ENCODE results near the gene NIPAL3.

The NIPAL3 gene

DNA sequence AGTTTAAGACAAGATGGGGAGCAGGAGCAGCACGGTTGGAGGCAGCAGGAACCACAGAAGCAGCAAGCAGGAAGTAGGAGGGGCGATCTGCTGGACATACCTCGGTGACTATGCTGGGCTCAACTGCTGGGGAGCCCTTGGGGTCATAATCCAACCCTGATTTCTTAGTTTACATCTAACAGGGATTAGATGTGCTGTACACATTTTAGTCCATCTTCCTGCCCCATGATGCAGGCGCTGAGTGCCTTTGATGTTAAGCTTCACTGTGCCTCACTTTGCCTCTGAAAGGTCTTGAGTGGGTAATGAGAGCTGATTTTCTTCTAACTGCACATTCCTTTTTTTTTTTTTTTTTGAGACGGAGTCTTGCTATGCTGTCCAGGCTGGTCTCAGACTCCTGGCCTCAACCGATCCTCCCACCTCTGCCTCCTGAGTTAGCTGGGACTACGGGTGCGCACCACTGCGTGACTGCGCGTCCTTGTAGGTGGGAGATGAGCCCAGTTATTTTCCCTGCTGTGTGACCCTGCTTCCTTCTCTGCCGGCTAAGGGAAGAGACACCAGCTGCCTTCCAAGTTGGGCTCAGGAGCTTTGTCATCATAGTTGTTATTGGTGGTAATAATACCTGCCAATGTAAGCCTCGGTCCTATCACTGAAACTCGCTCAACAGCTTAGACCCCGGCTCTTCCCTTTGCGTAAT lies 85.9 kb downstream of the NIPAL3 start:
- no peak for DNase-seq
- Mint-ChIP-seq H3K4me3 (peak overlapping the region; percentile 68 to 82), H3K27ac (peak overlapping the region; percentile 84 to 89), H3K4me1 (ENCODE audit: low read depth in 2 of 2) (peaks cover 46% of the 10 kb centered on the region in 2 donors), H3K36me3 (ENCODE audit: insufficient read depth) (peaks cover 21% of the 10 kb centered on the region), H3K9me3 (no peaks in the 10 kb centered on the region), H3K27me3 (peaks cover 8 to 11% of the 10 kb centered on the region in 2 donors)
- no peak for ATAC-seq (replicated peaks)

DNA sequence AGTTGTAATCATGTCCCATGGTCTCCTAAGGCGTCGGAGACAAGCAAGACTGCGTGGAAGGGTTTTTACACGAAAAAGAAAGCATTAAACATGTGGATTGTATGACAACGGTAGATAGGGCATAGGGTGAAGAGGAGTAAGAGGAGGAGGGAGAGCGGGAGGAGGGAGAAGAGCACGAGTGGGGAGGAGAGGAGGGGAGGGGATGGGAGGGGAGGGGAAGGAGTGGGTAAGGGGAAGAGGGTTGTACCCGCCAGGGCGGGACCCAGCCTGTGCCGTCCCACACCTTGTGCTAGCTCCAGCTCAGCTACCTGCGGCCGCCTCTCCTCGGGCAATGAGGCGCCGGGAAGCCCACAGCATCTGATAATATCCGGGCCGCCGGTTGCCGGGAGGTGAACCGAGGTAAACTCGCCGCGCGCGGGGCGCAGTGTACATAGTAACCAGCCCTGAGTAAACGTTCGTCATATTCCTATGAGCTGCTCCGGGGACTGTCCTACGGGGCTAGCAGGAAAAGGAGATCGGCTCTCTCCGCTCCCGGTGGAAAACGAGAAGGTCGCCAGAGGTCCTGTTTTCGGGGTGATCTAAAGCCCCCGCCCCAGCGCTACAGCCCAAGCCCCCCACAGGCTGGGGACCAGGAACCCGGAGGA lies 86.6 kb downstream of the NIPAL3 start:
- Mint-ChIP-seq H3K4me3 (peak overlapping the region; percentile 68 to 82), H3K9me3 (no peaks in the 10 kb centered on the region), H3K36me3 (ENCODE audit: insufficient read depth) (peaks cover 24% of the 10 kb centered on the region), H3K27me3 (peaks cover 8 to 11% of the 10 kb centered on the region in 2 donors), H3K27ac (peak overlapping the region; percentile 84 to 89), H3K4me1 (ENCODE audit: low read depth in 2 of 2) (peaks cover 49 to 52% of the 10 kb centered on the region in 2 donors)
- DNase-seq (peak; percentile 79 to 81 (median 81)), ATAC-seq (replicated peaks) (peak; percentile 68)

DNA sequence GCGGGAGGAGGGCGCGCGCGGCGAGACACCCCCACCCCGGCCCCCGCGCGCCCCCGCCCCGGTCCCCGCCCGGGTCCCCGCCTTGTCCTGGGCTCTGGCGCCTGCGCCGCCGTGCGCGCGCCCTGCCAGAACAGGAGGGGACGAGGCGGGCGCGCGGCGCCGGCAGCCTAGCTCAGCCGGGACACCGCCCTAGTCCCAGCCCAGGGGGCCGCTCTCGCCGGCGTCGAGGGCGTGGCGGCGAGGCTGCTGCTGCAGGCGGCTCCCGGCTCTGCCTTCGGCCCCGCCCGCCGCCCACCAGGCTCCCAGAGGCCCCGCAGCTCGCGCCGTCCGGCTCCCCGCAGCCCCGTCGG lies 87.1 kb downstream of the NIPAL3 start, which contains the start of gene RCAN3:
RCAN3 (plus strand) TSS at position 128 of the 350 bp plus-strand sequence. CDS start 11,537 bp downstream, outside the sequence.
- H3K4me1 Mint-ChIP-seq (ENCODE audit: low read depth in 2 of 2): peaks cover 54 to 57% of the 10 kb centered on the region in 2 donors
- H3K4me3 Mint-ChIP-seq: peak within 1 kb of the TSS; percentile 90 to 93
- H3K9me3 Mint-ChIP-seq: no peaks in the 10 kb centered on the region
- peak within 1 kb of the TSS; percentile 89 to 94 for H3K27ac Mint-ChIP-seq
- ATAC-seq (replicated peaks) (peak; percentile 65), DNase-seq (peak; percentile 77 to 81 (median 78))
- peaks cover 24% of the 10 kb centered on the region for H3K36me3 Mint-ChIP-seq (ENCODE audit: insufficient read depth)
- peaks cover 8 to 11% of the 10 kb centered on the region in 2 donors for H3K27me3 Mint-ChIP-seq

DNA sequence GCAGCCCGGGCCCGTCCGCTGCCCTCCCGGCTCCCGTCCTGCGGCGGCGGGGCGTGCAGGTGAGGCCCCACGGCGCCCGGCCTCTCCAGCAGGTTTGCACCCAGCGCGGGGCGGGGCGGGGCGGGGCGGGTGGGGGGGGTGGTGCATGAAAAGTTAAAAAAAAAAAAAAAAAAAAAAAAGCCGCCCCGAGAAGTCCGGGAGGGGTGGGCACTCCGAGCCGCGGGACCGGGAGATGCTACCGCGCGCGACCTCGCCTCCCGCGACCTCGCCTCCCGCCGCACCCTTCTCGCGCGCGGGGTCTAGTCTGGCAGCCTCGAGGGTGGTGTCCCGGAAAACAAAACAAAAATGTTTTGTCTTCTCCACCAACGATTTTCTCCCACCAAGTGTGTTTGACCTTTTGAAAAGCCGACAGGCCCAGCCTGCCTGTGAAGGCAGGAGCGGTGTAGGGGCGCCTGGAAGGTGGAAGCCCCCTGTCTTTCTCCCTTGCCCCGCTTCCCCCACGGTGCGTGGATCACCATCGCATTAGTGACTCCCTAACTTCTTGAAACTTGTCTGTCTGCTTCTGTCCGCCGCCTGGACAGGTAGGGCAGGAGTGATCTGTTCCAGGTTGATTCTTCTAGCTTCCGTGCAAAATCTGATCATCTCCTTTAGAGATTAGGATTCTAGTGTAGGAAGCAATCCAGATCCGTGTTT lies 87.6 kb downstream of the NIPAL3 start:
- H3K36me3 Mint-ChIP-seq (ENCODE audit: insufficient read depth): peaks cover 27% of the 10 kb centered on the region
- peaks cover 8 to 11% of the 10 kb centered on the region in 2 donors for H3K27me3 Mint-ChIP-seq
- DNase-seq (peak in 2 of 3 experiments; percentile 23 to 30), ATAC-seq (replicated peaks) (peak; percentile 14)
- peaks cover 57 to 59% of the 10 kb centered on the region in 2 donors for H3K4me1 Mint-ChIP-seq (ENCODE audit: low read depth in 2 of 2)
- H3K4me3 Mint-ChIP-seq: peak overlapping the region; percentile 90 to 93
- H3K9me3 Mint-ChIP-seq: no peaks in the 10 kb centered on the region
- H3K27ac Mint-ChIP-seq: peak overlapping the region; percentile 86 to 94

DNA sequence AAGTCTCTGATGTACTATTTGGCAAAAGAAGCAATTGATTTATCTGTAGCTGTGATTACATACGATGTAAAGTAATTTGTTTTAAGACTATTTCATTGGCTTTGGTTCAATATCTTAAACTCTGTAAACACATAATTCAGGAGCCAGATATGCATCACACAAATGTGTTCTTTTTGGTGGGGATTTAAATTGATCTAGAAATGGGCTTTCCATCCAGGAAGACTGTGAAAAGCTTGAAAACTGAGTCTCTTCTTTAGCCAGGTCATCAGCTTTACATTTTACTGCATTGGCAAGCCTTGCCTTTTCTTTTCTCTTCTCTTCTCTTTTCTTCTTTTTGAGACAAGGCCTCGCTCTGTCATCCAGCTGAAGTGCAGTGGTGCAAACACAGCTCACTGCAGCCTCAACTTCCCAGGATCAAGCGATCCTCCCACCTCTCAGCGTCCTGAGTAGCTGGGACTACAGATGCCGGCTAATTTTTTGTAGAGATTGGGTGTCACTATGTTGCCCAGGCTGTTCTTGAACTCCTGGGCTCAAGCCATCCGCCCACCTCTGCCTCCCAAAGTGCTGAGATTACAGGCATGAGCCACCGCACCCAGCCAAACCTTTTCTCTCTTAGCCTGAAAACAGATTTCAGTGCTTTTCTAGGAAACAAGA lies 88.4 kb downstream of the NIPAL3 start:
- Mint-ChIP-seq H3K9me3 (no peaks in the 10 kb centered on the region), H3K4me1 (ENCODE audit: low read depth in 2 of 2) (peaks cover 54% of the 10 kb centered on the region in 2 donors), H3K27ac (peak overlapping the region; percentile 86 to 94), H3K27me3 (peaks cover 8 to 9% of the 10 kb centered on the region in 2 donors), H3K36me3 (ENCODE audit: insufficient read depth) (peaks cover 30% of the 10 kb centered on the region), H3K4me3 (peak overlapping the region; percentile 90 to 93)
- no peak for ATAC-seq (replicated peaks)
- DNase-seq: no peak

DNA sequence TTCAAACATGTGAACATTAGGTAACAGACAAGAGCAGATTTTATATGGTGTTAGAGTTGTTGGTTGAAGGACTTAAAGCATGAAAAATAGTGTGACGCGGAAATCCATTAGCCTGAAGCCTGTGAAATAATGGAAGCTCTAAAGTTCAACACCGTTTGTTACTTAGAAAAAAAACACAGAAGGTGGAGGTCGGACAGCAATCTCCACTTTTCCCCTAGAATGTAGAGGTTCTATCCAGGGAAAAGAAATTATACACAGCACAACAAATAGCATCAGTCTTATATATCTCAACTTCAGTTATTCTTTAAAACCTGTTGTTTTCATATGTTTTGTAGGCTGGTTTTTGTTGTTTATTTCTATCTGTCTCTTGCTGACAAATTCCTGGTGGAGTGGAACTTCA lies 89.0 kb downstream of the NIPAL3 start:
- peak overlapping the region in 1 of 2 donors; percentile 94 for H3K27ac Mint-ChIP-seq
- ATAC-seq (replicated peaks) (no peak), DNase-seq (no peak)
- H3K4me3 Mint-ChIP-seq: peak overlapping the region; percentile 90 to 93
- no peaks in the 10 kb centered on the region for H3K9me3 Mint-ChIP-seq
- H3K27me3 Mint-ChIP-seq: peaks cover 3 to 4% of the 10 kb centered on the region in 2 donors
- H3K4me1 Mint-ChIP-seq (ENCODE audit: low read depth in 2 of 2): peaks cover 51 to 54% of the 10 kb centered on the region in 2 donors
- peaks cover 31% of the 10 kb centered on the region for H3K36me3 Mint-ChIP-seq (ENCODE audit: insufficient read depth)

DNA sequence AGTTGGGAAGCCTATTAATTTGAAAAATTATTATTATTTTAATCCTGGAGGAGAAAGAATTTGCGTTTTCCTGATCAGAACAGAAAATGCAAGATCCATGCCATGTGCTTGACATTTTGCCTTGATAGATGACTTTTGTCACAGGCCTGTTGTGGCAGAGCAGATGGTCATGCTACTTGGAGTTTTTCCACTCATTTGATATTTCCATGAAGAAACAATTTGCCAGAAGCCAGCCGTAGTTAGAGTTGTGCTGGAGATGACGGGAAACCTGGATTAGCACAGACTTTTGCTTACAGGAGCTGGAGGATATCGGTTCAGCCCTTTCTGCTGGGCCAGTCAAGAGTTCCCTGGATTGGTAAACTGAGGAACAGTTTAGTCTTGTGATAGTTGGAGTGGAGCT lies 90.2 kb downstream of the NIPAL3 start:
- ATAC-seq (replicated peaks) (no peak), DNase-seq (no peak)
- H3K4me3 Mint-ChIP-seq: peak overlapping the region in 1 of 2 donors; percentile 58
- H3K4me1 Mint-ChIP-seq (ENCODE audit: low read depth in 2 of 2): peaks cover 53 to 59% of the 10 kb centered on the region in 2 donors
- H3K27me3 Mint-ChIP-seq: no peaks in the 10 kb centered on the region
- H3K36me3 Mint-ChIP-seq (ENCODE audit: insufficient read depth): peaks cover 31% of the 10 kb centered on the region
- H3K9me3 Mint-ChIP-seq: no peaks in the 10 kb centered on the region
- no peak overlapping the region for H3K27ac Mint-ChIP-seq

DNA sequence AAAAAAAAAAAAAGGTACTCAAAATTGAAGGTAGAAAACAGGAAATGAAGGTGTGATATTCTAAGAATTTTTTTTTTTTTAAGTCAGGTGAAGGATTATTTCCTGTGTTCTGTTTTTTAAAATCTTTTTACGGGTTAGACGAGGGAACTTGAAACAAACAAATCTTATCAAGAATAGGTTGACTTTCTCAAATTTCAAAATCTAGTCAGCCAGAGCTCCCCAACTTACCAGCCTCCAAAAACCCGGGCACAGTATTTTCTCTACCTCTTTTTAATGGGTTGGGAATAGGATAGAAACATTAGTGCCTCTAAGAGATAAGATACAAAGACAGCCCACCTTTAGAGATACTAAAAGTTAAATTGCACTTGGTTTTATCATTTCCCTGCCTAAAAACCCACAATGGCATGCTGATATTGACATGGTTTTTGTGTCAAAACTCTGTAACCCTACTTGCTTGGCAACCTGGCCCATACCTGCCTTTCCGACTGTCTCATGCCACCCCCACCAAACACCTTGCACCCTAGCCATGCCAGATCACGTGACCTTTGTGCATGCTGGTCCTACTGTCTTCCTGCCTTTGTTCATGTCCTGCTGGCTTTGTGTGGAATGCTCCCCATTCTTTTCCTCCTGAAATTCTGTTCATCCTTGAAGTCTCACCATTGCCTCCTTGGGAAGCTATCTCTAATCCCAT lies 91.2 kb downstream of the NIPAL3 start:
- DNase-seq (peak; percentile 26 to 34 (median 33)), ATAC-seq (replicated peaks) (peak; percentile 17)
- no peaks in the 10 kb centered on the region for H3K27me3 Mint-ChIP-seq
- peaks cover 34% of the 10 kb centered on the region for H3K36me3 Mint-ChIP-seq (ENCODE audit: insufficient read depth)
- peak overlapping the region; percentile 58 to 71 for H3K4me3 Mint-ChIP-seq
- H3K9me3 Mint-ChIP-seq: no peaks in the 10 kb centered on the region
- peaks cover 49 to 53% of the 10 kb centered on the region in 2 donors for H3K4me1 Mint-ChIP-seq (ENCODE audit: low read depth in 2 of 2)
- peak overlapping the region; percentile 50 to 94 for H3K27ac Mint-ChIP-seq

DNA sequence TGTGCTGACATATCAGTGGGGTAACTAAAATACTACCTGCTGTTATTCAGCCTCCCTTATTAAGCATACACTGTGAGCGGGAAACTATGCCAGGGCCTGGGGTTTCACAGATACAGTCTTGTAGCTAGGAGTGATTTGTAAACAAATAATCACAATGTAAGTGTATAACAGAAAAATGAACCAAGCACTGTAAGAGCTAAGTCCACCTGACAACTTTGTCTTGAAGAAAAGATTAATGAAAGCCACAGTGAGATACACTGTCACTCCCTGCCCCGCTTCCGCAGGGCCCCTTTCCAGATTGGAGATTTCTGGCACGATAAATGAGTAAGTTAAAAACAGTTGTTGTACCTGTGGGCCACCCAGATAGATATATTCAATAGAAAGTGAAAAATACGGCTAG lies 91.8 kb downstream of the NIPAL3 start:
- peaks cover 46 to 53% of the 10 kb centered on the region in 2 donors for H3K4me1 Mint-ChIP-seq (ENCODE audit: low read depth in 2 of 2)
- peak in 1 of 3 experiments; percentile 20 for DNase-seq

DNA sequence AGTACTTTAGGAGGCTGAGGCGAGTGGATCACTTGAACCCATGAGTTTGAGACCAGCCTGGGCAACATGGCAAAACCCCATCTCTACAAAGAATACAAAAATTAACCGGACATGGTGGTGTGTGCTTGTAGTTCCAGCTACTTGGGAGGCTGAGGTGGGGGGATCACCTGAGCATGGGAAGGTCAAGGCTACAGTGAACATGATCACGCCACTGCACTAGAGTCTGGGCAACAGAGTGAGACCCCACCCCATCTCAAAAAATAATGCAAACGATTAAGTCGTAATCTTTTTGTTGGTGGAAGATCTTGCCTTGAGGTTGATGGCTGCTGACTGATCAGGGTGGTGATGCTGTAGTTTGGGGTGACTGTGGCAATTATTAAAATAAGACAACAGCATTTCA lies 93.3 kb downstream of the NIPAL3 start:
- ATAC-seq (replicated peaks) (no peak), DNase-seq (no peak)
- Mint-ChIP-seq H3K4me3 (peak overlapping the region in 1 of 2 donors; percentile 28), H3K36me3 (ENCODE audit: insufficient read depth) (peaks cover 21% of the 10 kb centered on the region), H3K27ac (peak overlapping the region; percentile 50 to 94), H3K4me1 (ENCODE audit: low read depth in 2 of 2) (peaks cover 44 to 46% of the 10 kb centered on the region in 2 donors), H3K27me3 (no peaks in the 10 kb centered on the region), H3K9me3 (no peaks in the 10 kb centered on the region)

More for the DNA sequence above, 91.8 kb downstream of the NIPAL3 start:
- Mint-ChIP-seq H3K27me3 (no peaks in the 10 kb centered on the region), H3K27ac (peak overlapping the region; percentile 50 to 94), H3K4me3 (peak overlapping the region; percentile 58 to 71), H3K9me3 (no peaks in the 10 kb centered on the region), H3K36me3 (ENCODE audit: insufficient read depth) (peaks cover 30% of the 10 kb centered on the region)
- peak; percentile 34 for ATAC-seq (replicated peaks)

DNA sequence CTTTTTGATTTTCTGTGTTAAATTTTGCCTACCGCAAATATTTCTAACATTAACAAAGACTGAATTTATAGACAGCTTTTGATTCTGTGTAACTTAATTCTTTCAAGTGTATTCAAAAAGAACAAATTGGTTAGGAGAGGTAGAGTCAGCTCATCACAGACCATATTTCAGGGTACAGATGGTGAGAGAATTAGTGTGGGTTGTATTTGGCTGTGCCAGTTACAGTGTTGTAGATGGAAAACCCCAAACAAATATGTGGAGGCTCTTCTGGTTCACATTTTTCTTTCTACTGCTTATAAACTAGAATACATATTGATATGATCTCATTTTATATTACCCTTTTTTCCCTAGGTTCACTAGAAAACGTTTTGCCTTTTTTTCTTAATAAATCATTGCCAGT lies 98.1 kb downstream of the NIPAL3 start:
- ATAC-seq (replicated peaks) (no peak), DNase-seq (no peak)
- H3K4me1 Mint-ChIP-seq (ENCODE audit: low read depth in 2 of 2): peaks cover 27 to 33% of the 10 kb centered on the region in 2 donors
- peak overlapping the region in 1 of 2 donors; percentile 32 for H3K27ac Mint-ChIP-seq
- H3K27me3 Mint-ChIP-seq: no peaks in the 10 kb centered on the region
- H3K36me3 Mint-ChIP-seq (ENCODE audit: insufficient read depth): peaks cover 26% of the 10 kb centered on the region
- no peaks in the 10 kb centered on the region for H3K9me3 Mint-ChIP-seq
- H3K4me3 Mint-ChIP-seq: no peak overlapping the region

DNA sequence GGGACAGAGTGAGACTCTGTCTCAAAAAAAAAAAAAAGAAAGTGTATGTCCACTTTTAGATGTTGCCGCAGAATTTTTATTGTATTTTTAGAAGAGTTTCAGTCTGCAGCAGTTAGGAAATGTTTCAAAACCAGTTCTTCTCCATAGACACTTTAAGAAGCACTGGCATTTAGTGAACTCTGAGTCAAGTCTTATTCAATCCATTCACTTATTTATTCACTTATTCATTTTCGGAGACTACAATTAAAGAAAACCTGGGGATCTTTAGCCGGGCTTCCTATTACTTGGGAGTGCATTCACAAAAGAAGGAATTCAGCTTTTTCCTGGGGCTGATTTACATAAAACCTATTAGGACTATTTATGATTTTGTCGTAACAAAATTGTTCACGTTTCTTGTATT lies 99.3 kb downstream of the NIPAL3 start:
- Mint-ChIP-seq H3K9me3 (no peaks in the 10 kb centered on the region), H3K36me3 (ENCODE audit: insufficient read depth) (peaks cover 28% of the 10 kb centered on the region), H3K27ac (peak overlapping the region in 1 of 2 donors; percentile 24), H3K4me1 (ENCODE audit: low read depth in 2 of 2) (peaks cover 21 to 24% of the 10 kb centered on the region in 2 donors), H3K4me3 (no peak overlapping the region), H3K27me3 (no peaks in the 10 kb centered on the region)
- DNase-seq: no peak
- ATAC-seq (replicated peaks): no peak

Data from effector memory CD8-positive, alpha-beta T cell (primary cell).